ENCODE measurements around the gene KCNN3.

DNA sequence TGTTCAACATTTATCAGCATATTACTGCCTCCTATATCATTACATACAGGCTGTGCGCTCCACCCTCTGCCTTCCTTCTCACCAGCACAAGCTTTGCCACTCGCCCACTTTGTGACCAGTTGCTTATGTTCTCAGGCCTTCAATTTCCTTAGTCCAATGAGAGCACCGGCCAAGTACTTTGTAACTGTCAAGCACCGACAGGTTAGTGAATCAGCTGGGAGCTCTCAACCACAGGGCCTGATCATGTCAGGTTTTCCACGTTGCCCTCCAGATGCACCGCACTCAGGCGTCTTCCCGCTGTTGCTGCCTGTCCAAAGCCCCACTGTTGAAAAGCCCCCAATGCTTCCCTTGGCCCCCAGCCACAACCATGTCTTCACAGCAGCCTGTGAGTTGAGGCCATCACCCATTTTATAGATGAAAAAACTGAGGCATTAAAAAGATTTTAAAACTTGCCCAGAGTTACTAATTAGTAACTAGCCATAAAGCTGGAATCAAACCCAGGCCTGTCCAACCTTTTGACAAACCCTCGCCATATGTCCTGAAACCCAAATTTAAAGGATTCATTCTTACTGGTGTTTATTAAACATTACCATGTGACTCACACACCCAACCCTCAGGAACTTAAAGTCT is 3.4 kb upstream of the KCNN3 start:
- TF ChIP-seq POLR2A (IDR thresholded peaks at IDR 0.05): no peak
- TF ChIP-seq, protein P1, sequence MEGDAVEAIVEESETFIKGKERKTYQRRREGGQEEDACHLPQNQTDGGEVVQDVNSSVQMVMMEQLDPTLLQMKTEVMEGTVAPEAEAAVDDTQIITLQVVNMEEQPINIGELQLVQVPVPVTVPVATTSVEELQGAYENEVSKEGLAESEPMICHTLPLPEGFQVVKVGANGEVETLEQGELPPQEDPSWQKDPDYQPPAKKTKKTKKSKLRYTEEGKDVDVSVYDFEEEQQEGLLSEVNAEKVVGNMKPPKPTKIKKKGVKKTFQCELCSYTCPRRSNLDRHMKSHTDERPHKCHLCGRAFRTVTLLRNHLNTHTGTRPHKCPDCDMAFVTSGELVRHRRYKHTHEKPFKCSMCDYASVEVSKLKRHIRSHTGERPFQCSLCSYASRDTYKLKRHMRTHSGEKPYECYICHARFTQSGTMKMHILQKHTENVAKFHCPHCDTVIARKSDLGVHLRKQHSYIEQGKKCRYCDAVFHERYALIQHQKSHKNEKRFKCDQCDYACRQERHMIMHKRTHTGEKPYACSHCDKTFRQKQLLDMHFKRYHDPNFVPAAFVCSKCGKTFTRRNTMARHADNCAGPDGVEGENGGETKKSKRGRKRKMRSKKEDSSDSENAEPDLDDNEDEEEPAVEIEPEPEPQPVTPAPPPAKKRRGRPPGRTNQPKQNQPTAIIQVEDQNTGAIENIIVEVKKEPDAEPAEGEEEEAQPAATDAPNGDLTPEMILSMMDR (IDR thresholded peaks at IDR 0.05): no peak
- no peak for TF ChIP-seq EP300 (IDR thresholded peaks at IDR 0.05)
